ENCODE data around the gene CELF5. TPM values are rescaled to one million over a fixed set of nuclear protein-coding genes. Genes with fewer than 3 reads are reported as not detected.
A peak's percentile ranks its signal among the peaks of the same experiment; 100 is the strongest.

The CELF5 gene
- total and polyA plus RNA-seq, 10 of the 15 experiments (the other 5 are each of a cell fraction or from before 2014, with no cell fraction given) = 0.01 to 0.04 TPM; not detected in 8

DNA sequence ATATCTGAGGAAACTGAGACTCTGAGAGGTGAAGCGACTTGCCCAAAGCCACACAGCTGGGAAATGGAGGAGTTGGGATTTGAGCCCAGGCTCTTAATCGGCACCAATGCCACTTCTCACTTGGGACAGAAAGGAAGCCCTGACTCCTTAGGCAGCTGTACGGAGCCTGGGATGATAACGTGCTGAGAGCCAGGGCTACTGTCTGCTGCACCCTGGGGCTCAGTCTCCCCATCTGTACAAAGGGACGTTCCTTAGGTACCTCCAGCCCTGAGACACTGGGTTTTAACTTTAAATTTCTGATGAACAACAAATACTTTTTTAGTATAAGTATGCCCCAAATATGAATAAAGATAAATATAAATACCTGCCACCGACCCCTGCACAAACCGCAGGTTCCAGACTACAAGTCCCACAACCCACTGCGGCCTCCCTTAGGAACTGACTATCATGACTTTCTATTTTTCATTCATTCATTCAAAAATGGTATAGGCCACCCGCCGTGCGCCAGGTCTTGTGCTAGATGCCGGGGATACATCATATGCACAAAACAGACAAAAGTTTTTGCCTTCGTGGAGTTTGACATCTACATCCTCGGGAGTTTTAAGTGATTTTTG, 39.5 kb upstream of the CELF5 start (continued):
- TF ChIP-seq NRF1 (conservative IDR thresholded peaks at IDR 0.05; ENCODE audit: low read depth, low read length) (no peak), MEF2B (IDR thresholded peaks at IDR 0.05; ENCODE audit: partially characterized antibody, poor library complexity, severe bottlenecking) (peak; percentile 47), SP1 (IDR thresholded peaks at IDR 0.05; ENCODE audit: low read depth, low read length) (peak; percentile 4), JUNB (IDR thresholded peaks at IDR 0.05) (no peak), LARP7 (IDR thresholded peaks at IDR 0.05) (no peak), MTA3 (IDR thresholded peaks at IDR 0.05; ENCODE audit: borderline replicate concordance, low read length) (no peak), SUZ12 (IDR thresholded peaks at IDR 0.05; ENCODE audit: unreplicated experiment) (no peak), NFYA (IDR thresholded peaks at IDR 0.05; ENCODE audit: borderline replicate concordance, low read depth, low read length) (no peak), SUPT20H (IDR thresholded peaks at IDR 0.05; ENCODE audit: borderline replicate concordance, control insufficient read depth, low read depth, low read length) (no peak), WRNIP1 (IDR thresholded peaks at IDR 0.05; ENCODE audit: borderline replicate concordance, low read depth, low read length) (no peak), KLF5 (IDR thresholded peaks at IDR 0.05; ENCODE audit: partially characterized antibody) (no peak), SIN3A (IDR thresholded peaks at IDR 0.05; ENCODE audit: low read depth, low read length) (peak; percentile 95), CREM (IDR thresholded peaks at IDR 0.05; ENCODE audit: low read depth) (no peak), ESRRA (IDR thresholded peaks at IDR 0.05; ENCODE audit: low read length) (no peak), MXI1 (IDR thresholded peaks at IDR 0.05; ENCODE audit: low read depth, low read length) (peak; percentile 62; the same call in 1 of the 2 replicates), SMARCA5 (IDR thresholded peaks at IDR 0.05) (0 out of 2 replicates have a peak, but pooled peaks have one; percentile 38), TCF7 (IDR thresholded peaks at IDR 0.05; ENCODE audit: borderline replicate concordance) (no peak), RUNX3 (IDR thresholded peaks at IDR 0.05; ENCODE audit: low read length) (peak; percentile 79), ZNF622 (IDR thresholded peaks at IDR 0.05) (no peak), TCF12 (IDR thresholded peaks at IDR 0.05; ENCODE audit: low read depth, low read length) (no peak), SREBF1 (IDR thresholded peaks at IDR 0.05; ENCODE audit: low read length) (0 out of 2 replicates have a peak, but pooled peaks have one; percentile 24), MYB (IDR thresholded peaks at IDR 0.05; ENCODE audit: borderline replicate concordance, low read depth, low read length) (no peak)
- TF ChIP-seq, protein P1, sequence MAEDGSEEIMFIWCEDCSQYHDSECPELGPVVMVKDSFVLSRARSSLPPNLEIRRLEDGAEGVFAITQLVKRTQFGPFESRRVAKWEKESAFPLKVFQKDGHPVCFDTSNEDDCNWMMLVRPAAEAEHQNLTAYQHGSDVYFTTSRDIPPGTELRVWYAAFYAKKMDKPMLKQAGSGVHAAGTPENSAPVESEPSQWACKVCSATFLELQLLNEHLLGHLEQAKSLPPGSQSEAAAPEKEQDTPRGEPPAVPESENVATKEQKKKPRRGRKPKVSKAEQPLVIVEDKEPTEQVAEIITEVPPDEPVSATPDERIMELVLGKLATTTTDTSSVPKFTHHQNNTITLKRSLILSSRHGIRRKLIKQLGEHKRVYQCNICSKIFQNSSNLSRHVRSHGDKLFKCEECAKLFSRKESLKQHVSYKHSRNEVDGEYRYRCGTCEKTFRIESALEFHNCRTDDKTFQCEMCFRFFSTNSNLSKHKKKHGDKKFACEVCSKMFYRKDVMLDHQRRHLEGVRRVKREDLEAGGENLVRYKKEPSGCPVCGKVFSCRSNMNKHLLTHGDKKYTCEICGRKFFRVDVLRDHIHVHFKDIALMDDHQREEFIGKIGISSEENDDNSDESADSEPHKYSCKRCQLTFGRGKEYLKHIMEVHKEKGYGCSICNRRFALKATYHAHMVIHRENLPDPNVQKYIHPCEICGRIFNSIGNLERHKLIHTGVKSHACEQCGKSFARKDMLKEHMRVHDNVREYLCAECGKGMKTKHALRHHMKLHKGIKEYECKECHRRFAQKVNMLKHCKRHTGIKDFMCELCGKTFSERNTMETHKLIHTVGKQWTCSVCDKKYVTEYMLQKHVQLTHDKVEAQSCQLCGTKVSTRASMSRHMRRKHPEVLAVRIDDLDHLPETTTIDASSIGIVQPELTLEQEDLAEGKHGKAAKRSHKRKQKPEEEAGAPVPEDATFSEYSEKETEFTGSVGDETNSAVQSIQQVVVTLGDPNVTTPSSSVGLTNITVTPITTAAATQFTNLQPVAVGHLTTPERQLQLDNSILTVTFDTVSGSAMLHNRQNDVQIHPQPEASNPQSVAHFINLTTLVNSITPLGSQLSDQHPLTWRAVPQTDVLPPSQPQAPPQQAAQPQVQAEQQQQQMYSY (CRISPR knock-in tag; IDR thresholded peaks at IDR 0.05) = no peak
- TF ChIP-seq, protein P2, sequence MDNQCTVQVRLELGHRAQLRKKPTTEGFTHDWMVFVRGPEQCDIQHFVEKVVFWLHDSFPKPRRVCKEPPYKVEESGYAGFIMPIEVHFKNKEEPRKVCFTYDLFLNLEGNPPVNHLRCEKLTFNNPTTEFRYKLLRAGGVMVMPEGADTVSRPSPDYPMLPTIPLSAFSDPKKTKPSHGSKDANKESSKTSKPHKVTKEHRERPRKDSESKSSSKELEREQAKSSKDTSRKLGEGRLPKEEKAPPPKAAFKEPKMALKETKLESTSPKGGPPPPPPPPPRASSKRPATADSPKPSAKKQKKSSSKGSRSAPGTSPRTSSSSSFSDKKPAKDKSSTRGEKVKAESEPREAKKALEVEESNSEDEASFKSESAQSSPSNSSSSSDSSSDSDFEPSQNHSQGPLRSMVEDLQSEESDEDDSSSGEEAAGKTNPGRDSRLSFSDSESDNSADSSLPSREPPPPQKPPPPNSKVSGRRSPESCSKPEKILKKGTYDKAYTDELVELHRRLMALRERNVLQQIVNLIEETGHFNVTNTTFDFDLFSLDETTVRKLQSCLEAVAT (IDR thresholded peaks at IDR 0.05) = no peak
- TF ChIP-seq, protein P3, sequence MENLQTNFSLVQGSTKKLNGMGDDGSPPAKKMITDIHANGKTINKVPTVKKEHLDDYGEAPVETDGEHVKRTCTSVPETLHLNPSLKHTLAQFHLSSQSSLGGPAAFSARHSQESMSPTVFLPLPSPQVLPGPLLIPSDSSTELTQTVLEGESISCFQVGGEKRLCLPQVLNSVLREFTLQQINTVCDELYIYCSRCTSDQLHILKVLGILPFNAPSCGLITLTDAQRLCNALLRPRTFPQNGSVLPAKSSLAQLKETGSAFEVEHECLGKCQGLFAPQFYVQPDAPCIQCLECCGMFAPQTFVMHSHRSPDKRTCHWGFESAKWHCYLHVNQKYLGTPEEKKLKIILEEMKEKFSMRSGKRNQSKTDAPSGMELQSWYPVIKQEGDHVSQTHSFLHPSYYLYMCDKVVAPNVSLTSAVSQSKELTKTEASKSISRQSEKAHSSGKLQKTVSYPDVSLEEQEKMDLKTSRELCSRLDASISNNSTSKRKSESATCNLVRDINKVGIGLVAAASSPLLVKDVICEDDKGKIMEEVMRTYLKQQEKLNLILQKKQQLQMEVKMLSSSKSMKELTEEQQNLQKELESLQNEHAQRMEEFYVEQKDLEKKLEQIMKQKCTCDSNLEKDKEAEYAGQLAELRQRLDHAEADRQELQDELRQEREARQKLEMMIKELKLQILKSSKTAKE (IDR thresholded peaks at IDR 0.05; ENCODE audit: low read depth, poor library complexity, severe bottlenecking) = peak; percentile 63
